PC-3 (cell line): ENCODE results near the gene MPP2. TPM values are rescaled to one million over a fixed set of nuclear protein-coding genes. Genes with fewer than 3 reads are reported as not detected.

Experiments used
- ATAC-seq: fragments of 200-7000 bp; cut with Tn5 transposase; 2 replicates; pipeline ENCODE4 v1.9.1; 2020; ENCODE audit warnings: mild to moderate bottlenecking, moderate library complexity
- BruUV-seq: library from RNA; stranded (reverse); fragments of 400-500 nt; replicated peaks from 2 replicates; lab custom pipeline; 2021; lab: Mats Ljungman, UMichigan
- CTCF ChIA-PET: fragments of 300-600 bp; sonication (Branson Sonifier 250); formaldehyde crosslinking; loops from one replicate; lab custom pipeline; 2022; ENCODE audit warnings: antibody characterized with exemption; lab: Charles Lee
- POLR2A ChIA-PET: fragments of 300-600 bp; sonication (Branson Sonifier 250); formaldehyde crosslinking; loops from one replicate; lab custom pipeline; 2022; ENCODE audit warnings: antibody characterized with exemption; ENCODE audit not compliant: unreplicated experiment; lab: Charles Lee
- DNase-seq: peaks from one replicate; pipeline ENCODE4 v3.0.0-alpha.2; 2015
- H2AFZ ChIP-seq: fragments of 300-600 bp; sonication (generic); 2 replicates; pipeline ENCODE4 v1.6.0; 2016; ENCODE audit warnings: antibody characterized with exemption, low read length
- H3F3A ChIP-seq: fragments of 300-600 bp; sonication (generic); one replicate; pipeline ENCODE4 v1.6.0; 2017; ENCODE audit warnings: antibody characterized with exemption, low read length, control low read depth, mild to moderate bottlenecking; ENCODE audit not compliant: unreplicated experiment
- H3K27ac ChIP-seq: fragments of 300-600 bp; sonication (generic); 2 replicates; pipeline ENCODE4 v1.5.1; 2016; ENCODE audit warnings: mild to moderate bottlenecking, low read length
- H3K27me3 ChIP-seq: fragments of 300-600 bp; sonication (generic); 2 replicates; pipeline ENCODE4 v1.6.1; 2016; ENCODE audit warnings: low read length, mixed read lengths
- H3K36me3 ChIP-seq: fragments of 300-600 bp; sonication (generic); 2 replicates; pipeline ENCODE4 v1.6.1; 2016; ENCODE audit warnings: low read depth, mixed run types, low read length, mixed read lengths
- H3K4me1 ChIP-seq: fragments of 300-600 bp; sonication (generic); 2 replicates; pipeline ENCODE4 v1.5.1; 2016; ENCODE audit warnings: low read length; ENCODE audit not compliant: insufficient read depth
- H3K4me2 ChIP-seq: fragments of 300-600 bp; sonication (generic); 2 replicates; pipeline ENCODE4 v1.6.0; 2016; ENCODE audit warnings: low read length
- H3K4me3 ChIP-seq: fragments of 300-600 bp; sonication (generic); 2 replicates; pipeline ENCODE4 v1.5.1; 2016; ENCODE audit warnings: mild to moderate bottlenecking, low read length, mixed read lengths
- H3K79me2 ChIP-seq: fragments of 300-600 bp; sonication (generic); 2 replicates; pipeline ENCODE4 v1.6.1; 2017; ENCODE audit warnings: low read length, mixed read lengths
- H3K9ac ChIP-seq: fragments of 300-600 bp; sonication (generic); 2 replicates; pipeline ENCODE4 v1.6.0; 2016; ENCODE audit warnings: mild to moderate bottlenecking, low read length
- H3K9me2 ChIP-seq: fragments of 300-600 bp; sonication (generic); replicated peaks from 2 replicates; pipeline ENCODE4 v1.6.1; 2016; ENCODE audit warnings: mixed run types, low read length, mixed read lengths
- H3K9me3 ChIP-seq: fragments of 300-600 bp; sonication (generic); 2 replicates; pipeline ENCODE4 v1.6.1; 2016; ENCODE audit warnings: low read length, mixed read lengths
- H4K20me1 ChIP-seq: fragments of 300-600 bp; sonication (generic); 2 replicates; pipeline ENCODE4 v1.6.1; 2016; ENCODE audit warnings: low read length, mixed read lengths
- CTCF ChIP-seq: fragments of 300-600 bp; sonication (generic); conservative IDR thresholded peaks from 2 replicates; pipeline ENCODE4 v1.5.1; 2017; ENCODE audit warnings: antibody characterized with exemption, low read depth, mild to moderate bottlenecking, low read length
- EZH2 ChIP-seq: fragments of 300-600 bp; sonication (generic); IDR thresholded peaks from one replicate; pipeline ENCODE4 v1.6.1; 2017; ENCODE audit warnings: antibody characterized with exemption, mild to moderate bottlenecking, low read length; ENCODE audit not compliant: unreplicated experiment
- EZH2phosphoT487 ChIP-seq: fragments of 300-600 bp; sonication (generic); IDR thresholded peaks from 2 replicates; pipeline ENCODE4 v1.6.1; 2018; ENCODE audit warnings: mild to moderate bottlenecking, antibody characterized with exemption, low read length, borderline replicate concordance
- intact Hi-C: fragments of 100-400 bp; cut with micrococcal nuclease; formaldehyde crosslinking; loops from 2 replicates; pipeline ENCODE4 v1.9.0; 2023
- total RNA-seq: library from RNA; depleted of rRNA; stranded (reverse); fragments of >200 nt; gene quantifications from 2 replicates; pipeline ENCODE4 v1.2.3, GENCODE V29; 2014

The MPP2 gene
- total RNA-seq, 1 experiment from 2014 or later = 8.2 TPM

- Histone ChIP-seq H3K9me2 (no peaks in the 10 kb centered on the region), H3K36me3 (no peaks in the 10 kb centered on the region), H3K27me3 (no peaks in the 10 kb centered on the region), H3K79me2 (no peaks in the 10 kb centered on the region), H3F3A (no peaks in the 10 kb centered on the region), H4K20me1 (no peaks in the 10 kb centered on the region), H3K4me1 (no peaks in the 10 kb centered on the region), H3K4me2 (no peak overlapping the region), H3K9ac (no peak overlapping the region), H2AFZ (no peak overlapping the region), H3K4me3 (no peak overlapping the region), H3K9me3 (no peaks in the 10 kb centered on the region), H3K27ac (no peak overlapping the region)
- ChIA-PET CTCF (no interaction called here), POLR2A (interaction anchor here (0.6 kb wide), 1 partner anchor 688 kb away, joined by 4 read pairs; no protein-coding TSS in a partner anchor)
- TF ChIP-seq CTCF = no peak
- TF ChIP-seq EZH2phosphoT487 = no peak
- TF ChIP-seq EZH2 = no peak
- intact Hi-C loops = no loop called here
- BruUV-seq = no TSS peak
- ATAC-seq (no peak), DNase-seq (no peak)
Measured at GRCh38 chr17:43892647-43892952, 14.7 kb downstream of the MPP2 start.

- CTCF ChIA-PET = no interaction called here
- no peaks in the 10 kb centered on the region for H3K9me2 ChIP-seq
- H3K27me3 ChIP-seq = no peaks in the 10 kb centered on the region
- BruUV-seq = no TSS peak
- no peak overlapping the region for H3K9ac ChIP-seq
- no peak overlapping the region for H3K27ac ChIP-seq
- no peaks in the 10 kb centered on the region for H3K4me1 ChIP-seq
- intact Hi-C loops = no loop called here
- DNase-seq (no peak), ATAC-seq (no peak)
- no peaks in the 10 kb centered on the region for H3K36me3 ChIP-seq
- no peaks in the 10 kb centered on the region for H3K79me2 ChIP-seq
- no peaks in the 10 kb centered on the region for H3F3A ChIP-seq
- no peak overlapping the region for H2AFZ ChIP-seq
- H3K4me2 ChIP-seq = no peak overlapping the region
- no peak overlapping the region for H3K4me3 ChIP-seq
- TF ChIP-seq EZH2 (no peak), EZH2phosphoT487 (no peak), CTCF (no peak)
- POLR2A ChIA-PET = interaction anchor here (0.6 kb wide), 1 partner anchor 689 kb away, joined by 4 read pairs; no protein-coding TSS in a partner anchor
- no peaks in the 10 kb centered on the region for H4K20me1 ChIP-seq
- H3K9me3 ChIP-seq = no peaks in the 10 kb centered on the region
Measured at GRCh38 chr17:43891851-43892646, 15.3 kb downstream of the MPP2 start.

DNA sequence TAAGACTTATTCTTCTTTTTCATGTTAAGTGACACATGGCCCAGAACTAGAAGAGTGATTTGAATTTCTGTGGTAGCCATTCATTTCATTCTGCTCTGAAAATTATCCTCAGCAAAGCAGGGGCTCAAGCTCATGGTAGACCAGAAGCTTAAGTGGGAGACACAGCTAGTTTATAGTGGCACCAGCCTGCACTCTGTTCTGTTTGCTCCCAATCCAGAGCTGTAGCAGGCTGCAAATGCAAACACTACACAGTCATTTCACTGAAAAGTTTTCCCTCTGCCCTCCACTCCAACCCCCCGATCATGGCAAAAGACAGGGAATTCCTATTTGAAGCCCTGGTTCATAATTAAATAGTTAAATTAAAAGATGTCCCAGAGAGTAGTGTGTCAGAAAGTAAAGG lies 17.1 kb downstream of the MPP2 start:
- ATAC-seq (no peak), DNase-seq (no peak)
- no peak overlapping the region for H3K4me2 ChIP-seq
- CTCF ChIA-PET = interaction anchor here (0.5 to 0.6 kb wide), 2 partner anchors 20 to 45 kb away, joined by 4 to 5 read pairs; no protein-coding TSS in a partner anchor
- H3F3A ChIP-seq = no peaks in the 10 kb centered on the region
- intact Hi-C loops = no loop called here
- POLR2A ChIA-PET = no interaction called here
- H3K36me3 ChIP-seq = no peaks in the 10 kb centered on the region
- no peaks in the 10 kb centered on the region for H3K4me1 ChIP-seq
- H3K27me3 ChIP-seq = no peaks in the 10 kb centered on the region
- H2AFZ ChIP-seq = no peak overlapping the region
- no peak overlapping the region for H3K9ac ChIP-seq
- H3K9me3 ChIP-seq = no peaks in the 10 kb centered on the region
- no TSS peak for BruUV-seq
- H3K79me2 ChIP-seq = no peaks in the 10 kb centered on the region
- TF ChIP-seq EZH2phosphoT487 (no peak), CTCF (no peak), EZH2 (no peak)
- no peaks in the 10 kb centered on the region for H4K20me1 ChIP-seq
- no peak overlapping the region for H3K4me3 ChIP-seq
- no peaks in the 10 kb centered on the region for H3K9me2 ChIP-seq
- H3K27ac ChIP-seq = no peak overlapping the region
